H1 (cell line): ENCODE results near the gene FAM83F. TPM values are rescaled to one million over a fixed set of nuclear protein-coding genes. Genes with fewer than 3 reads are reported as not detected.

Experiments
- CTCF ChIA-PET: fragments of 300-600 bp; sonication (Branson Sonifier 250); formaldehyde crosslinking; loops from one replicate; lab custom pipeline; 2021; ENCODE audit not compliant: partially characterized antibody; lab: Charles Lee
- POLR2A ChIA-PET: fragments of 300-600 bp; sonication (Branson Sonifier 250); formaldehyde crosslinking; loops from one replicate; lab custom pipeline; 2021; ENCODE audit warnings: inconsistent platforms; ENCODE audit not compliant: partially characterized antibody; lab: Charles Lee
- DNase-seq, 2 experiments: peaks; one replicate each; pipeline versions ENCODE4 v3.0.0 to v3.0.0-alpha.2; 2010 to 2022; ENCODE audit warnings: low spot score in 2 of 2, low read depth in 1 of 2, mixed read lengths in 1 of 2
- FAIRE-seq: peaks from 2 replicates; lab custom pipeline; 2011; peaks lifted over from hg19 to GRCh38; lab: Jason Lieb, UNC
- H2AFZ ChIP-seq: 2 replicates; pipeline ENCODE4 v1.8.1; 2012; ENCODE audit warnings: low read length, inconsistent platforms
- H2AK5ac ChIP-seq: 2 replicates; pipeline ENCODE4 v1.6.1; 2013; ENCODE audit warnings: low read depth, low read length
- H2BK120ac ChIP-seq: replicated peaks from 2 replicates; pipeline ENCODE3; 2013; ENCODE audit warnings: low read depth, low read length, inconsistent platforms
- H2BK12ac ChIP-seq: 2 replicates; pipeline ENCODE4 v1.6.1; 2013; ENCODE audit warnings: low read depth, low read length
- H2BK15ac ChIP-seq: 2 replicates; pipeline ENCODE4 v1.6.1; 2013; ENCODE audit warnings: low read length
- H2BK20ac ChIP-seq: 2 replicates; pipeline ENCODE4 v1.6.1; 2013; ENCODE audit warnings: low read length
- H2BK5ac ChIP-seq: 2 replicates; pipeline ENCODE4 v1.6.1; 2013; ENCODE audit warnings: low read depth, low read length
- H3K14ac ChIP-seq: 2 replicates; pipeline ENCODE4 v1.6.1; 2013; ENCODE audit warnings: inconsistent platforms; ENCODE audit not compliant: insufficient read length
- H3K18ac ChIP-seq: 2 replicates; pipeline ENCODE4 v1.6.1; 2013; ENCODE audit warnings: low read length; ENCODE audit errors: extremely low read depth
- H3K23ac ChIP-seq: 2 replicates; pipeline ENCODE4 v1.6.1; 2013; ENCODE audit warnings: inconsistent platforms; ENCODE audit not compliant: insufficient read length
- H3K23me2 ChIP-seq: 2 replicates; pipeline ENCODE4 v1.6.1; 2013; ENCODE audit warnings: low read depth, low read length
- H3K27ac ChIP-seq: 2 replicates; pipeline ENCODE4 v1.6.1; 2011; ENCODE audit warnings: low read depth, low read length, inconsistent platforms
- H3K27me3 ChIP-seq, 4 experiments: replicated peaks in 1 of 4; 1 replicate in 1 of 4; 2 replicates in 3 of 4; pipeline versions ENCODE4 v1.6.1 to v1.8.1; 2011 to 2013; ENCODE audit warnings: low read length in 3 of 4, mild to moderate bottlenecking in 3 of 4, inconsistent platforms in 2 of 4, mixed read lengths in 2 of 4, moderate library complexity in 1 of 4; ENCODE audit not compliant: control insufficient read depth in 3 of 4, insufficient read depth in 3 of 4; ENCODE audit errors: extremely low read depth in 1 of 4
- H3K36me3 ChIP-seq, 4 experiments: 2 replicates each; pipeline versions ENCODE4 v1.6.1 to v1.8.1; 2011 to 2013; ENCODE audit warnings: mild to moderate bottlenecking in 4 of 4, low read length in 3 of 4, moderate library complexity in 2 of 4, control low read depth in 1 of 4, inconsistent platforms in 1 of 4; ENCODE audit not compliant: insufficient read depth in 4 of 4, control insufficient read depth in 2 of 4
- H3K4ac ChIP-seq: replicated peaks from 2 replicates; pipeline ENCODE3; 2013; ENCODE audit warnings: low read length, low read depth, mixed read lengths, inconsistent platforms; ENCODE audit not compliant: insufficient read length
- H3K4me1 ChIP-seq, 4 experiments: replicated peaks in 1 of 4; 1 replicate in 1 of 4; 2 replicates in 3 of 4; pipeline versions ENCODE4 v1.6.1 to v1.8.1; 2011 to 2013; ENCODE audit warnings: low read length in 3 of 4, inconsistent platforms in 2 of 4, mixed read lengths in 1 of 4; ENCODE audit not compliant: insufficient read depth in 4 of 4, control insufficient read depth in 3 of 4
- H3K4me2 ChIP-seq, 2 experiments: 2 replicates each; pipeline versions ENCODE4 v1.6.1 to v1.8.1; 2011 to 2013; ENCODE audit warnings: low read depth in 2 of 2, low read length in 2 of 2, control low read depth in 1 of 2, inconsistent platforms in 1 of 2, mild to moderate bottlenecking in 1 of 2; ENCODE audit not compliant: insufficient read depth in 1 of 2
- H3K4me3 ChIP-seq, 4 experiments: fragments of 200-600, 300-600 bp in 1 of 4; sonication (generic), shearing (Covaris generic), sonication (Bioruptor Twin) in 1 of 4; 2 replicates each; pipeline versions ENCODE4 v1.5.1 to v1.8.1; 2011 to 2016; ENCODE audit warnings: low read length in 4 of 4, low read depth in 3 of 4, control low read depth in 2 of 4, inconsistent platforms in 2 of 4, mild to moderate bottlenecking in 2 of 4, mixed read lengths in 1 of 4, moderate library complexity in 1 of 4; ENCODE audit not compliant: insufficient read depth in 2 of 4; ENCODE audit errors: extremely low read depth in 1 of 4
- H3K56ac ChIP-seq: replicated peaks from 2 replicates; pipeline ENCODE3; 2013; ENCODE audit warnings: low read depth, mild to moderate bottlenecking, mixed read lengths, low read length, inconsistent platforms; ENCODE audit not compliant: insufficient read length
- H3K79me1 ChIP-seq: 2 replicates; pipeline ENCODE4 v1.6.1; 2013; ENCODE audit warnings: low read depth, low read length, control low read depth
- H3K79me2 ChIP-seq, 2 experiments: 2 replicates each; pipeline versions ENCODE4 v1.6.1 to v1.8.1; 2012 to 2013; ENCODE audit warnings: low read length in 2 of 2, mild to moderate bottlenecking in 2 of 2, inconsistent platforms in 1 of 2; ENCODE audit not compliant: insufficient read depth in 2 of 2, control insufficient read depth in 1 of 2
- H3K9ac ChIP-seq, 4 experiments: replicated peaks in 1 of 4; 1 replicate in 1 of 4; 2 replicates in 3 of 4; pipeline versions ENCODE4 v1.6.1 to v1.8.1; 2011 to 2013; ENCODE audit warnings: low read depth in 3 of 4, low read length in 3 of 4, control low read depth in 2 of 4, mild to moderate bottlenecking in 2 of 4, moderate library complexity in 2 of 4, inconsistent platforms in 1 of 4; ENCODE audit errors: extremely low read depth in 1 of 4
- H3K9me3 ChIP-seq, 2 experiments: 2 replicates each; pipeline versions ENCODE4 v1.6.1 to v1.8.1; 2012 to 2013; ENCODE audit warnings: mild to moderate bottlenecking in 2 of 2, moderate library complexity in 2 of 2, control low read depth in 1 of 2, inconsistent platforms in 1 of 2, low read depth in 1 of 2, low read length in 1 of 2, mixed read lengths in 1 of 2; ENCODE audit not compliant: insufficient read depth in 2 of 2
- H4K20me1 ChIP-seq, 2 experiments: replicated peaks in 1 of 2; 2 replicates each; pipeline versions ENCODE3 to v1.8.1; 2011 to 2013; ENCODE audit warnings: inconsistent platforms in 2 of 2, low read length in 2 of 2, mild to moderate bottlenecking in 1 of 2; ENCODE audit not compliant: insufficient read depth in 2 of 2, control insufficient read depth in 1 of 2
- H4K5ac ChIP-seq: 2 replicates; pipeline ENCODE4 v1.6.1; 2013; ENCODE audit warnings: low read length, low read depth, mixed read lengths, inconsistent platforms; ENCODE audit not compliant: insufficient read length
- H4K8ac ChIP-seq: 2 replicates; pipeline ENCODE4 v1.8.0; 2013; ENCODE audit warnings: mild to moderate bottlenecking, moderate library complexity, low read length, inconsistent platforms; ENCODE audit not compliant: insufficient read depth; ENCODE audit errors: extremely low read depth
- H4K91ac ChIP-seq: replicated peaks from 2 replicates; pipeline ENCODE3; 2013; ENCODE audit warnings: low read length, mixed read lengths, inconsistent platforms; ENCODE audit not compliant: insufficient read length
- ASH2L ChIP-seq: fragments of 200-600, 300-600 bp; sonication (generic); IDR thresholded peaks from one replicate; pipeline ENCODE4 v1.7.1; 2017; ENCODE audit warnings: low read length
- MAFK ChIP-seq: IDR thresholded peaks from 2 replicates; pipeline ENCODE4 v1.6.1; 2012; ENCODE audit warnings: low read depth, mild to moderate bottlenecking, improper control_type of control experiment, low read length
- SIN3A ChIP-seq, 2 experiments: IDR thresholded peaks in 1 of 2; conservative IDR thresholded peaks in 1 of 2; 2 replicates each; pipeline ENCODE4 v1.6.1; 2011 to 2012; ENCODE audit warnings: low read length in 2 of 2, improper control_type of control experiment in 1 of 2, low read depth in 1 of 2, mild to moderate bottlenecking in 1 of 2
- SIX5 ChIP-seq: IDR thresholded peaks from 2 replicates; pipeline ENCODE4 v1.6.1; 2011; ENCODE audit warnings: mild to moderate bottlenecking, low read depth, low read length
- WGBS, 2 experiments: shearing (Covaris generic) in 1 of 2; methylation state at CpG; one replicate each; pipeline versions ENCODE4 v1.1.6 to v1.1.7; 2013 to 2015; ENCODE audit warnings: low lambda C conversion rate in 2 of 2, mixed read lengths in 2 of 2, inconsistent platforms in 1 of 2, low coverage in 1 of 2, missing lambda C conversion rate in 1 of 2; ENCODE audit not compliant: insufficient replicate concordance in 2 of 2, insufficient coverage in 1 of 2, insufficient read length in 1 of 2; ENCODE audit errors: extremely low coverage in 1 of 2, missing lambda C conversion rate in 1 of 2; 5-methylcytosine and 5-hydroxymethylcytosine counted together
- polyA plus RNA-seq, 7 experiments: library from polyadenylated mRNA; depleted of rRNA in 3 of 7; stranded (reverse) in 5 of 7; unstranded in 2 of 7; fragments of >200 nt in 5 of 7; fragments of 200-250 nt in 2 of 7; gene quantifications; 1 replicate in 5 of 7; 2 replicates in 1 of 7; 4 replicates in 1 of 7; pipeline versions ENCODE4 v1.2.1 to v1.2.3, GENCODE V29; 2011 to 2013; ENCODE audit warnings: missing spikeins in 2 of 7, mixed read lengths in 2 of 7
- total RNA-seq: library from RNA; stranded (reverse); fragmentation: NEBNext Ultra II Directional; extraction: Animal tissue kit (Norgen Biotek cat#: 25700); gene quantifications from 2 replicates; pipeline ENCODE4 v1.2.1, GENCODE V29; 2021

The FAM83F gene
- total and polyA plus RNA-seq, 2 of the 8 experiments (the other 6 are each of a cell fraction or from before 2014, with no cell fraction given) = 8.6 to 18.9 TPM

DNA sequence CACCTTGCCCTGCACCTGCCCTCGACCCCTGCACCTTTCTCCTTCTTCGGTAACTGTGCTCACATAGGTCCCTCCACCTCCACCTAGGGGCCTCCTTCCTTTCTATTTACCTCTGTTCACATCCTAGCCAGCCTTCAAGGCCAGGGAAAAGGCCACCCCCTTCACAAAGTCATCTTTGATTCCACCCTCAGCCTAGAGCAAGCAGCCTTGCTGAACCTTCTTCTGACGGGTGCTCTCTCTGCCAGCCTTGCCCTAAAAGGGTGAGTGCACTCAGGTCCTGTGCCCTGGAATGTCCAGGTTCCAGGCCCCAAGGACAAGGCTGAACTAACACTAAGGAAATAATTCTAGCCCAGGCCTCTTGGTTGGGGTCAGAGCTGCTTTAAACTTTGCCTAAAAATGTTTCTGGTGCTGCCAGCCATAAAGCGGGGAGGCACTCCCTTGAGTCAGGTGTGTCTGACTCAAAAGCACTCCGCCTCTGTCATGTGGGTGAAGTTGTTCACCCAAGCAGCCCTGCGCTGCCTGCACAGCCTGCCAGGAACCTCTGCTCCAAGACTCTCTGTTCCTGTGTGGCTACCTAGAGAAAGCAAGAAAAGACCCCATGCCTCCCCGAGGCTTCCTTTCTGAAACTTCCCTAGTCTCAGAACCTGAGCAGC lies 9.2 kb upstream of the FAM83F start:
- no peak overlapping the region for H2BK12ac ChIP-seq
- no peak overlapping the region for H3K14ac ChIP-seq
- no peaks in the 10 kb centered on the region for H3K79me1 ChIP-seq
- no peak for FAIRE-seq
- H3K18ac ChIP-seq = no peak overlapping the region
- H2BK120ac ChIP-seq = no peak overlapping the region
- no peak overlapping the region for H3K56ac ChIP-seq
- H3K36me3 ChIP-seq = no peaks in the 10 kb centered on the region
- no peak overlapping the region for H3K27ac ChIP-seq
- no peak overlapping the region for H3K4ac ChIP-seq
- H3K4me2 ChIP-seq = no peak overlapping the region
- H2BK5ac ChIP-seq = no peak overlapping the region
- no peak overlapping the region for H2AK5ac ChIP-seq
- H2BK20ac ChIP-seq = no peak overlapping the region
- peaks cover 2% of the 10 kb centered on the region; the same call in 1 of the 2 replicates for H3K23me2 ChIP-seq
- H3K4me1 ChIP-seq = peaks cover 0 to 4% (median 2%) of the 10 kb centered on the region in 4 experiments; a peak in 3 of 7 replicates
- H4K8ac ChIP-seq = peak overlapping the region; percentile 45; the same call in 1 of the 2 replicates
- H3K79me2 ChIP-seq = no peaks in the 10 kb centered on the region
- H2BK15ac ChIP-seq = no peak overlapping the region
- H4K5ac ChIP-seq = no peak overlapping the region
- WGBS, 2 experiments = 93% methylated on average over 7 of the region's 7 CpGs; no CpG with 5 or more reads in 1 of the 2 experiments
- H2AFZ ChIP-seq = no peak overlapping the region
- DNase-seq = no peak
- ChIA-PET POLR2A (no interaction called here), CTCF (interaction anchor here (1.1 to 1.3 kb wide), 2 partner anchors 32 to 114 kb away, joined by 3 read pairs; no protein-coding TSS in a partner anchor)
- H3K9me3 ChIP-seq = no peaks in the 10 kb centered on the region
- H4K91ac ChIP-seq = no peak overlapping the region
- TF ChIP-seq MAFK = no peak
- TF ChIP-seq SIX5 = no peak
- TF ChIP-seq ASH2L = no peak
- TF ChIP-seq SIN3A (conservative IDR thresholded peaks at IDR 0.05 in 1 of 2, IDR thresholded peaks at IDR 0.05 in 1 of 2; ENCODE audit: low read depth in 1 of 2, low read length in 2 of 2) = no peak
- no peak overlapping the region for H3K9ac ChIP-seq
- H3K4me3 ChIP-seq = no peak overlapping the region
- peaks cover 0 to 3% (median 0%) of the 10 kb centered on the region in 4 experiments; a peak in 4 of 7 replicates for H3K27me3 ChIP-seq
- no peak overlapping the region for H3K23ac ChIP-seq
- H4K20me1 ChIP-seq = no peaks in the 10 kb centered on the region
